ENCODE measurements around the gene UGT2B7. TPM values are rescaled to one million over a fixed set of nuclear protein-coding genes. Genes with fewer than 3 reads are reported as not detected.

UGT2B7 gene
- polyA plus RNA-seq, 1 of the 3 experiments (the other 2 are of a cell fraction) = not detected

DNA sequence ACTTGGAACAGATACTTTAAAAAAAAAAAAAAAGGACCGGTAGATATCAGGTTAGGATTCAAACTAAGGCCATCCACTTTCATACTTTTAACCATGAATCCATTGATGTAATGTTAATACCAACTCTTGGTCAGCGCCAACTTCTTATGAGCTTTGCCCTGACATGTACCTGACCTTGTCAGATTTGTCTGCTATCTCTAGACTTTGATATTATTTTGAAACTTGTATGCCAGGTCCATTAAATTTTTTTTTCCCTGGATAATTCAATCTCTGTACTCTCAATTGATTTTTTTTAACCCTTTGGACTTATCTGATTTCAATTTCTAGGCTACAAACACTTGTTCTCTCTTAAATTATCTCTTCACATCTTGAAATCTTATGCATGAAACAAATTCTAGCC, 27.2 kb upstream of the UGT2B7 start:
- Histone ChIP-seq H3K27ac (ENCODE audit: low read depth in 2 of 2, low read length in 1 of 2) (no peak overlapping the region), H3K4me1 (ENCODE audit: control insufficient read depth in 1 of 2, insufficient read depth in 2 of 2, low read depth in 1 of 2, low read length in 1 of 2) (no peaks in the 10 kb centered on the region), H4K20me1 (ENCODE audit: insufficient read depth) (no peaks in the 10 kb centered on the region), H3K4me2 (no peak overlapping the region), H3K9me3 (no peaks in the 10 kb centered on the region), H3K79me2 (ENCODE audit: insufficient read depth) (no peaks in the 10 kb centered on the region), H3F3A (replicated peaks; ENCODE audit: insufficient read depth) (no peaks in the 10 kb centered on the region), H3K9ac (no peak overlapping the region), H2AFZ (ENCODE audit: low read depth) (no peak overlapping the region), H3K27me3 (ENCODE audit: insufficient read depth) (no peaks in the 10 kb centered on the region), H3K9me2 (no peaks in the 10 kb centered on the region), H3K36me3 (replicated peaks in 1 of 2; ENCODE audit: control insufficient read depth in 1 of 2, insufficient read depth in 2 of 2, low read length in 1 of 2) (no peaks in the 10 kb centered on the region), H3K4me3 (ENCODE audit: low read depth in 2 of 2, low read length in 1 of 2) (no peak overlapping the region)
- ChIA-PET POLR2A (no interaction called here), CTCF (no interaction called here)
- 29% methylated on average over 2 of the region's 2 CpGs for WGBS (ENCODE audit: low lambda C conversion rate)
- TF ChIP-seq CHD2 (IDR thresholded peaks at IDR 0.05; ENCODE audit: low read length, partially characterized antibody) (no peak), FOXJ3 (CRISPR knock-in tag; IDR thresholded peaks at IDR 0.05) (no peak), GABPA (IDR thresholded peaks at IDR 0.05; ENCODE audit: low read depth) (no peak), EZH2phosphoT487 (IDR thresholded peaks at IDR 0.05; ENCODE audit: borderline replicate concordance, low read depth) (no peak), TCF12 (IDR thresholded peaks at IDR 0.05) (no peak), FOSL2 (IDR thresholded peaks at IDR 0.05; ENCODE audit: borderline replicate concordance, low read depth) (no peak)
- no peak for DNase-seq

DNA sequence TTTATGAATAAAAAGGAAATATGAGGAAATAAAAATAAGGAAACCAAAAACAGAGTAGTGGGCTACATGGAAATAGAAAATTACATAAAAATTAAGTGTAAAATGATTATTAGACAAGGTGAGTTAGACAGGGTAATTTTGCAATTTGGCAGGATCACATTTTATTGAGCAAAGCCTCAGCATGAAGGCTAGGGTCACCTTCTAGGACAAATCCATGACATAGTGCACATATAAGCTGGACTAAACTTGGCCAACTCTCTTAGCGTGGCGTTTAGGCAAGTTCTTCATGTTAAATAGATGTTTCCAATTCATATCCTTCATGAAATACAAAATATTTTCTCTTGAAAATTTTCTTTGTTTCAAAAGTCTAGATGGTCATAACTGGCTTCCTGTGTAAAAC, 25.7 kb upstream of the UGT2B7 start:
- Histone ChIP-seq H4K20me1 (ENCODE audit: insufficient read depth) (no peaks in the 10 kb centered on the region), H3K9me2 (no peaks in the 10 kb centered on the region), H3K27me3 (ENCODE audit: insufficient read depth) (no peaks in the 10 kb centered on the region), H3K36me3 (replicated peaks in 1 of 2; ENCODE audit: control insufficient read depth in 1 of 2, insufficient read depth in 2 of 2, low read length in 1 of 2) (no peaks in the 10 kb centered on the region), H2AFZ (ENCODE audit: low read depth) (no peak overlapping the region), H3K4me1 (ENCODE audit: control insufficient read depth in 1 of 2, insufficient read depth in 2 of 2, low read depth in 1 of 2, low read length in 1 of 2) (no peaks in the 10 kb centered on the region), H3K79me2 (ENCODE audit: insufficient read depth) (no peaks in the 10 kb centered on the region), H3K9ac (no peak overlapping the region), H3K4me3 (ENCODE audit: low read depth in 2 of 2, low read length in 1 of 2) (no peak overlapping the region), H3K4me2 (no peak overlapping the region), H3F3A (replicated peaks; ENCODE audit: insufficient read depth) (no peaks in the 10 kb centered on the region), H3K9me3 (no peaks in the 10 kb centered on the region), H3K27ac (ENCODE audit: low read depth in 2 of 2, low read length in 1 of 2) (no peak overlapping the region)
- TF ChIP-seq TAF1 (IDR thresholded peaks at IDR 0.05; ENCODE audit: borderline replicate concordance, low read depth, low read length) = no peak
- no peak for TF ChIP-seq RAD21 (IDR thresholded peaks at IDR 0.05; ENCODE audit: low read length)
- TF ChIP-seq, protein P1, sequence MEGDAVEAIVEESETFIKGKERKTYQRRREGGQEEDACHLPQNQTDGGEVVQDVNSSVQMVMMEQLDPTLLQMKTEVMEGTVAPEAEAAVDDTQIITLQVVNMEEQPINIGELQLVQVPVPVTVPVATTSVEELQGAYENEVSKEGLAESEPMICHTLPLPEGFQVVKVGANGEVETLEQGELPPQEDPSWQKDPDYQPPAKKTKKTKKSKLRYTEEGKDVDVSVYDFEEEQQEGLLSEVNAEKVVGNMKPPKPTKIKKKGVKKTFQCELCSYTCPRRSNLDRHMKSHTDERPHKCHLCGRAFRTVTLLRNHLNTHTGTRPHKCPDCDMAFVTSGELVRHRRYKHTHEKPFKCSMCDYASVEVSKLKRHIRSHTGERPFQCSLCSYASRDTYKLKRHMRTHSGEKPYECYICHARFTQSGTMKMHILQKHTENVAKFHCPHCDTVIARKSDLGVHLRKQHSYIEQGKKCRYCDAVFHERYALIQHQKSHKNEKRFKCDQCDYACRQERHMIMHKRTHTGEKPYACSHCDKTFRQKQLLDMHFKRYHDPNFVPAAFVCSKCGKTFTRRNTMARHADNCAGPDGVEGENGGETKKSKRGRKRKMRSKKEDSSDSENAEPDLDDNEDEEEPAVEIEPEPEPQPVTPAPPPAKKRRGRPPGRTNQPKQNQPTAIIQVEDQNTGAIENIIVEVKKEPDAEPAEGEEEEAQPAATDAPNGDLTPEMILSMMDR (IDR thresholded peaks at IDR 0.05) = no peak
- no peak for TF ChIP-seq TCF12 (IDR thresholded peaks at IDR 0.05)
- no peak for TF ChIP-seq EP300 (IDR thresholded peaks at IDR 0.05; ENCODE audit: borderline replicate concordance in 1 of 2, low read depth in 1 of 2, low read length in 1 of 2)
- no peak for TF ChIP-seq GABPA (IDR thresholded peaks at IDR 0.05; ENCODE audit: low read depth)
- ChIA-PET CTCF (no interaction called here), POLR2A (no interaction called here)
- no peak for DNase-seq
- 10% methylated on average over 2 of the region's 2 CpGs for WGBS (ENCODE audit: low lambda C conversion rate)

DNA sequence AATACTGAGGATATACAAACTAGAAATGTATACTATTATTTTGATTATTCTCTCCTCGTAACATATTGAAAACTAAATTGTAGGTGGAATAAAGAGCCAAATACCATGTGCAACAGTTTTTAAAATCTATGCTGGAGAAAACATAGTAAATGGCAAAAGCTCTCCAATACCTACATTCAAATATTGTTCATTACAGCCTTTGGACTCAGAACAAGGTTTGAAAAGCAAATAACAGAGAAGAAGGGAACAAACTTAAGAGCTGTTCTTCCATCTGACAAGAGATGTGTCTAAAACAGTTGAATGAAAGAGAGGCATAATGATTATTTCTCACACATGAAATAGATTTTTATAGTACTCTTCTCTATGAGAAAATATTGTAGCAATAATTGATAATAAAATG, 25.0 kb upstream of the UGT2B7 start:
- H3F3A ChIP-seq (replicated peaks; ENCODE audit: insufficient read depth) = no peaks in the 10 kb centered on the region
- POLR2A ChIA-PET = no interaction called here
- WGBS (ENCODE audit: low lambda C conversion rate) = 19% methylated on average over 1 of the region's 1 CpG
- no peaks in the 10 kb centered on the region for H3K79me2 ChIP-seq (ENCODE audit: insufficient read depth)
- DNase-seq = no peak
- no peak overlapping the region for H3K27ac ChIP-seq (ENCODE audit: low read depth in 2 of 2, low read length in 1 of 2)
- H3K4me1 ChIP-seq (ENCODE audit: control insufficient read depth in 1 of 2, insufficient read depth in 2 of 2, low read depth in 1 of 2, low read length in 1 of 2) = no peaks in the 10 kb centered on the region
- no peak overlapping the region for H3K4me3 ChIP-seq (ENCODE audit: low read depth in 2 of 2, low read length in 1 of 2)
- no peak overlapping the region for H2AFZ ChIP-seq (ENCODE audit: low read depth)
- no peaks in the 10 kb centered on the region for H3K27me3 ChIP-seq (ENCODE audit: insufficient read depth)
- H3K36me3 ChIP-seq (replicated peaks in 1 of 2; ENCODE audit: control insufficient read depth in 1 of 2, insufficient read depth in 2 of 2, low read length in 1 of 2) = no peaks in the 10 kb centered on the region
- H4K20me1 ChIP-seq (ENCODE audit: insufficient read depth) = no peaks in the 10 kb centered on the region
- H3K9ac ChIP-seq = no peak overlapping the region
- CTCF ChIA-PET = no interaction called here
- no peaks in the 10 kb centered on the region for H3K9me2 ChIP-seq
- no peaks in the 10 kb centered on the region for H3K9me3 ChIP-seq
- no peak overlapping the region for H3K4me2 ChIP-seq
- TF ChIP-seq TCF12 (IDR thresholded peaks at IDR 0.05) = no peak
- TF ChIP-seq ELF1 (IDR thresholded peaks at IDR 0.05) = no peak
- TF ChIP-seq FOXM1 (IDR thresholded peaks at IDR 0.05; ENCODE audit: low read depth) = no peak
- no peak for TF ChIP-seq TEAD4 (IDR thresholded peaks at IDR 0.05; ENCODE audit: borderline replicate concordance, insufficient read depth)
- TF ChIP-seq, protein P2, sequence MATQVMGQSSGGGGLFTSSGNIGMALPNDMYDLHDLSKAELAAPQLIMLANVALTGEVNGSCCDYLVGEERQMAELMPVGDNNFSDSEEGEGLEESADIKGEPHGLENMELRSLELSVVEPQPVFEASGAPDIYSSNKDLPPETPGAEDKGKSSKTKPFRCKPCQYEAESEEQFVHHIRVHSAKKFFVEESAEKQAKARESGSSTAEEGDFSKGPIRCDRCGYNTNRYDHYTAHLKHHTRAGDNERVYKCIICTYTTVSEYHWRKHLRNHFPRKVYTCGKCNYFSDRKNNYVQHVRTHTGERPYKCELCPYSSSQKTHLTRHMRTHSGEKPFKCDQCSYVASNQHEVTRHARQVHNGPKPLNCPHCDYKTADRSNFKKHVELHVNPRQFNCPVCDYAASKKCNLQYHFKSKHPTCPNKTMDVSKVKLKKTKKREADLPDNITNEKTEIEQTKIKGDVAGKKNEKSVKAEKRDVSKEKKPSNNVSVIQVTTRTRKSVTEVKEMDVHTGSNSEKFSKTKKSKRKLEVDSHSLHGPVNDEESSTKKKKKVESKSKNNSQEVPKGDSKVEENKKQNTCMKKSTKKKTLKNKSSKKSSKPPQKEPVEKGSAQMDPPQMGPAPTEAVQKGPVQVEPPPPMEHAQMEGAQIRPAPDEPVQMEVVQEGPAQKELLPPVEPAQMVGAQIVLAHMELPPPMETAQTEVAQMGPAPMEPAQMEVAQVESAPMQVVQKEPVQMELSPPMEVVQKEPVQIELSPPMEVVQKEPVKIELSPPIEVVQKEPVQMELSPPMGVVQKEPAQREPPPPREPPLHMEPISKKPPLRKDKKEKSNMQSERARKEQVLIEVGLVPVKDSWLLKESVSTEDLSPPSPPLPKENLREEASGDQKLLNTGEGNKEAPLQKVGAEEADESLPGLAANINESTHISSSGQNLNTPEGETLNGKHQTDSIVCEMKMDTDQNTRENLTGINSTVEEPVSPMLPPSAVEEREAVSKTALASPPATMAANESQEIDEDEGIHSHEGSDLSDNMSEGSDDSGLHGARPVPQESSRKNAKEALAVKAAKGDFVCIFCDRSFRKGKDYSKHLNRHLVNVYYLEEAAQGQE (IDR thresholded peaks at IDR 0.05; ENCODE audit: low read depth, low read length) = no peak
- TF ChIP-seq NRF1 (IDR thresholded peaks at IDR 0.05; ENCODE audit: low read depth, low read length) = no peak

Data from SK-N-SH (cell line).